Ramos (cell line): Measurements from ENCODE around the gene VPS52.

Experiments used
- in situ Hi-C: fragments of 300-500 bp; cut with MboI; formaldehyde crosslinking; loops from one replicate; pipeline ENCODE4 v1.14.3; 2022; ENCODE audit warnings: low sequenced_read_pairs; ENCODE audit not compliant: unreplicated experiment

The VPS52 gene

GRCh38 chr6:33215271-33216116 lies 56.2 kb downstream of the VPS52 start:
- in situ Hi-C loops = no loop called here

- in situ Hi-C loops = no loop called here
These were observed 57.7 kb downstream of the VPS52 start for GRCh38 chr6:33213989-33214335.

DNA sequence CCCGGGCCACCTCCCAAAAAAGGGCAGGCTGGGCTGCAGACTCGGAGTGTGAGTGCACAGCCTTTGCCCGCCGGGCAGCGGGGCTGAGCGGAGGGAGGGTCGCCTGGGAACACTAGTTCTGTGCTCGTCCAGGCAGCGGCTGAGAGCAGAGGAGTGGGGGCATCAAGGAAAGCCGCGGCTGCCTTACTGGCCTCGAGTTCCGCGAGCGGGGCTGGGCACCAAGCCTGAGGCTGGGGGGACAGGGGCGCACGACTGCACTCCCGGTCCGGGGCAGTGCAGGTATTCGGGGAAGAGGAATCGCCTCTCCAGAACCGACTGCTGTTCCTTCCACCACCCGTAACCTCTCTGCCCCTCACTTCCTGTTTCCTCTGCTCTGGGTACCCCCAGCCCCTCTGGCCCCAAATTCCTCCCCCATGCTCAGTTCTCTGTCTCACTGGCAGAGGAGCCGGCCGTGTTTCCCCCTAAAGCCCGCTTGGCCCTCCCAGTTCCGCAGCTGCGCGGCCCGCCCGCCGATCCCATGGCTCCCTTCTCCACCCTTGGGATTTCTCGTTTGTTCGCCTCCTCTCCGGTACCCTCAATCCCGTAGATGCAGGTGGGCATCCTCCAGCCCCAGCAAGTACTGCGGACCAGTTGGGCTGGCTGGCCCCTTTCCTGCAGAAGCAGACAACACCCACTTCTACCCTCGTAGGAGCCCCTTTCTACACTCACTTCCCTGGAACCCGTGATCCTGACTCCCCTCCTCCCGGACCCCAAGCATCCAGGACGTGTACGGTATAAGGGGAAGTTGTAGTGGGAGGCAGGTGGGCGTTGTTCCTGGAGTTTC lies 58.3 kb downstream of the VPS52 start:
- in situ Hi-C loops = no loop called here

GRCh38 chr6:33212857-33213165 lies 58.9 kb downstream of the VPS52 start:
- in situ Hi-C loops = no loop called here

DNA sequence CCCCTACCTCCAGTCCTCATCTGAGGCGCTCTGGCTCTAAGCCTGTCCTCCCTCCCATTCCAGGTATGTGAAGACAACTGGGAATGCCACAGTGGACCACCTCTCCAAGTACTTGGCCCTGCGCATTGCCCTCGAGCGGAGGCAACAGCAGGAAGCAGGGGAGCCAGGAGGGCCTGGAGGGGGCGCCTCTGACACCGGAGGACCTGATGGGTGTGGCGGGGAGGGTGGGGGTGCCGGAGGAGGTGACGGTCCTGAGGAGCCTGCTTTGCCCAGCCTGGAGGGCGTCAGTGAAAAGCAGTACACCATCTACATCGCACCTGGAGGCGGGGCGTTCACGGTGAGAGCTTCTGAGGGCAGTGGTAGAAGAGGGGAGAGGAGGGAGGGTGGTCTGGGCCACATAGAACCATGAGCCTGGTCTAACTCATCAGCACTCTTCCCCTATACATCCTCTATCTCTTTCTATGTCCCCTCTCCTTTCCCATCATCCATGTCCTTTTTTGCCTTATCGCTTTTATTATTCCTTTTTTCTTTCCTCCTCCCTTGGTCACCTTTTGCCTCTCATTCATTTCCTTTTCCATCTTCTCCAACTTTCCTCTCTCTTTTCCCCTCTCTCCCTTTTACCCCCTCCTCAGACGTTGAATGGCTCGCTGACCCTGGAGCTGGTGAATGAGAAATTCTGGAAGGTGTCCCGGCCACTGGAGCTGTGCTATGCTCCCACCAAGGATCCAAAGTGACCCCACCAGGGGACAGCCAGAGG lies 59.8 kb downstream of the VPS52 start:
- in situ Hi-C loops = no loop called here

DNA sequence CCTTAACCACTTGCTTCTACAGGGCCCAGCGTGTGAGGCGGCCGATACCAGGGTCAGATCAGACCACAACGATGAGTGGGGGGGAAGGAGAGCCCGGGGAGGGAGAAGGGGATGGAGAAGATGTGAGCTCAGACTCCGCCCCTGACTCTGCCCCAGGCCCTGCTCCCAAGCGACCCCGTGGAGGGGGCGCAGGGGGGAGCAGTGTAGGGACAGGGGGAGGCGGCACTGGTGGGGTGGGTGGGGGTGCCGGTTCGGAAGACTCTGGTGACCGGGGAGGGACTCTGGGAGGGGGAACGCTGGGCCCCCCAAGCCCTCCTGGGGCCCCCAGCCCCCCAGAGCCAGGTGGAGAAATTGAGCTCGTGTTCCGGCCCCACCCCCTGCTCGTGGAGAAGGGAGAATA lies 60.5 kb downstream of the VPS52 start:
- in situ Hi-C loops = no loop called here

DNA sequence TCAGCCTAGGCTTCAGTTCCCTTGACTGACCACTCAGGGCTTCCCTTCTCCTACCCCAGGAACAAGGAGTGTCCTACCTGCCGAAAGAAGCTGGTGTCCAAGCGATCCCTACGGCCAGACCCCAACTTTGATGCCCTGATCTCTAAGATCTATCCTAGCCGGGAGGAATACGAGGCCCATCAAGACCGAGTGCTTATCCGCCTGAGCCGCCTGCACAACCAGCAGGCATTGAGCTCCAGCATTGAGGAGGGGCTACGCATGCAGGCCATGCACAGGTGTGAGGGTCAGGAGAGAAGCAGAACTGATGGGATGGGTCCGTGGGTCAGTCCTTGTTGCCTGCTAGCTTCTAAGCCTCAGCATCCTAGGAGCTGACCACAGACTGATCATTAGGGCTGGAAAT lies 61.8 kb downstream of the VPS52 start:
- in situ Hi-C loops = no loop called here

- in situ Hi-C loops = no loop called here
These were observed 63.3 kb downstream of the VPS52 start, which contains the start of gene RING1 for GRCh38 chr6:33208091-33208967. Gene RING1, plus strand, starts transcription at chr6:33208500. Its CDS starts 323 bp downstream, at chr6:33208823.

GRCh38 chr6:33207552-33208090 lies 64.1 kb downstream of the VPS52 start:
- in situ Hi-C loops = no loop called here

GRCh38 chr6:33206864-33207551 lies 64.7 kb downstream of the VPS52 start:
- in situ Hi-C loops = no loop called here

GRCh38 chr6:33206027-33206863 lies 65.4 kb downstream of the VPS52 start:
- in situ Hi-C loops = no loop called here

DNA sequence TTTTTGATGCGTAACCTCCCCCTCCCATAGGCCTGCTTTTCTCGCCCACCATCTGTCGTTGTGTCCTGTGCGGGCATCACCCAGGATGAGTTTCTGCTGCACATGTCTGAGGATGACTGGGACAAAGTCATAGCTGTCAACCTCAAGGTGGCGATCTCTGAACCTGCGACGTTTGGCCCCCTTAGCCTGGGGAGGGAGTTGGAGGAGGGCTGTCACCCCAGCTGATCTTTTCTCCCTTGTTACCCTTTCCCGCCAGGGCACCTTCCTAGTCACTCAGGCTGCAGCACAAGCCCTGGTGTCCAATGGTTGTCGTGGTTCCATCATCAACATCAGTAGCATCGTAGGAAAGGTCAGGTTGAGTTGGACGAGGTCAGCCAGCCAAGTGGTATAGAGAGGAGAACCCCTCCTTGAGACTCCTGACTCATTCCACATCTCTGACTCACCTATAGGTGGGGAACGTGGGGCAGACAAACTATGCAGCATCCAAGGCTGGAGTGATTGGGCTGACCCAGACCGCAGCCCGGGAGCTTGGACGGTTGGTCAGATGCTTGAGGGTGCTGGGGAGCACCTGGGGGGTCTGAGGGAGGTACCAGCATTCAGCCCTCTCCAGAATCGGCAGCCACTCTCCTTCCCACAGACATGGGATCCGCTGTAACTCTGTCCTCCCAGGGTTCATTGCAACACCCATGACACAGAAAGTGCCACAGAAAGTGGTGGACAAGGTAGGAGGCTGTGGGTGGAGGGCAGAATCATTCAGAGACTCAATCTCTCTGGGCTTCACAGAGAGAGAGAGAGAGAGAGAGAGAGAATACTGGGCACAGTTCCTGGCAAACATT lies 66.3 kb downstream of the VPS52 start:
- in situ Hi-C loops = no loop called here

GRCh38 chr6:33204415-33205190 lies 67.1 kb downstream of the VPS52 start, which contains the start of gene HSD17B8:
Gene HSD17B8, plus strand, starts transcription at chr6:33204655. Its CDS starts 14 bp downstream, at chr6:33204669.
- in situ Hi-C loops = no loop called here

DNA sequence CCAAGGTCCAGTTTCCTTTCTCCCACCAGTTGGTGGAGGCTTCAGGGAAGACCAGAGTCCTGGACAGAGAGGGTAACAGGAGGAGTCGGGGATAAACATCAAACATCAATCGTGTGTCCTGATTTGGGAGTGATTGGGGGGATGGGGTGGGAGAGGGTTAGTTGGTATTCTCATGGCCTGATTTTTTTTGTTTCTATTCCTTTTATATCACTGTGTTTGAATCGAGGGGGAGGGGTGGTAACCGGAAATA lies 67.6 kb downstream of the VPS52 start:
- in situ Hi-C loops = no loop called here

GRCh38 chr6:33203443-33204164 lies 68.1 kb downstream of the VPS52 start:
- in situ Hi-C loops = no loop called here

- in situ Hi-C loops = no loop called here
These were observed 68.9 kb downstream of the VPS52 start for GRCh38 chr6:33202799-33203198.
